A673 (cell line): ENCODE measurements around the gene TMEM43.

ENCODE experiments used
- EZH2 ChIP-seq: fragments of 200-600 bp; sonication (generic); IDR thresholded peaks from 2 replicates; pipeline ENCODE4 v1.6.1; 2017; ENCODE audit warnings: borderline replicate concordance, low read depth, mild to moderate bottlenecking, mixed read lengths, antibody characterized with exemption, low read length; ENCODE audit not compliant: poor library complexity, severe bottlenecking
- TF ChIP-seq, protein P1 (sequence below): fragments of 300-800, 200-600 bp; sonication (generic); conservative IDR thresholded peaks from 2 replicates; pipeline ENCODE4 v1.5.1; 2017; ENCODE audit warnings: low read depth, mild to moderate bottlenecking, antibody characterized with exemption, low read length, moderate library complexity, mixed read lengths

DNA sequence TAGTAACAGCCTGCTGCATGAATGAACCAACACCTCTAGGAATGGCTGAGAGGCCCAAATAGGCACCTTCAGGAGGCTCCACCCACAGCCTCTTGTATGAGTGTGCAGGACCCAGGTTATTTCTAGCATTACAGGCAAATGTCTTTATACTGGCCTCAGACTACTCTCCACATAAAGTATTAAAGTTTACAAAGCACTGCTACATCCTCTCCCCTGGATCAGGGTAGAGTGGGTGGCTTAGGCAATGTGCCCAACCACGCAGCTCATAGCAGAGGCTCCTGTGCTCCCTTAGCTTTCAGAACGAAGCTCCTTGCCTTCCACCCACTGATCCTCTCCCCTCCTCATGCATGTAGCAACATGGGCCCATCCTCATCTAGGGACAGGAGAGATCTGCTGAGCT, 16.3 kb downstream of the TMEM43 start:
- TF ChIP-seq, protein P1, sequence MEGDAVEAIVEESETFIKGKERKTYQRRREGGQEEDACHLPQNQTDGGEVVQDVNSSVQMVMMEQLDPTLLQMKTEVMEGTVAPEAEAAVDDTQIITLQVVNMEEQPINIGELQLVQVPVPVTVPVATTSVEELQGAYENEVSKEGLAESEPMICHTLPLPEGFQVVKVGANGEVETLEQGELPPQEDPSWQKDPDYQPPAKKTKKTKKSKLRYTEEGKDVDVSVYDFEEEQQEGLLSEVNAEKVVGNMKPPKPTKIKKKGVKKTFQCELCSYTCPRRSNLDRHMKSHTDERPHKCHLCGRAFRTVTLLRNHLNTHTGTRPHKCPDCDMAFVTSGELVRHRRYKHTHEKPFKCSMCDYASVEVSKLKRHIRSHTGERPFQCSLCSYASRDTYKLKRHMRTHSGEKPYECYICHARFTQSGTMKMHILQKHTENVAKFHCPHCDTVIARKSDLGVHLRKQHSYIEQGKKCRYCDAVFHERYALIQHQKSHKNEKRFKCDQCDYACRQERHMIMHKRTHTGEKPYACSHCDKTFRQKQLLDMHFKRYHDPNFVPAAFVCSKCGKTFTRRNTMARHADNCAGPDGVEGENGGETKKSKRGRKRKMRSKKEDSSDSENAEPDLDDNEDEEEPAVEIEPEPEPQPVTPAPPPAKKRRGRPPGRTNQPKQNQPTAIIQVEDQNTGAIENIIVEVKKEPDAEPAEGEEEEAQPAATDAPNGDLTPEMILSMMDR = no peak
- no peak for TF ChIP-seq EZH2
